ENCODE measurements around the gene CEBPB.

CEBPB gene

DNA sequence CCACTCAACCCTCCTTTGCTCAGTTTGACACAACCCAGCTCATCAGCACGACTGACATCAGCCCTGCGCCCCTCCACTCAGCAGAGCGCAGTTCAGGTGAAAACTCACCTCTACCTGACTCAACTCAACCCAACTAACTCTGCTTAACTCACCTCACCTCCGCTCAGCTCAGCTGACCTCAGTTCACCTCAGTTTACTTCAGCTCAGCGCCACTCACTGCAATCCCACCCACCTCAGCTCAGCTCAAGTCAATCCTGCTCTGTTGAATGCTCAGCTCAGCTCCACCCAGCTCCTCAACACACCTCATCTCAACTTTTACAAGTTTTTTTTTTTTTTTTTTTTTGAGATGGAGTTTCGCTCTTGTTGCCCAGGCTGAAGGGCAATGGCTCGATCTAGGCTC lies 39.6 kb downstream of the CEBPB start:
- DNase-seq = no peak

DNA sequence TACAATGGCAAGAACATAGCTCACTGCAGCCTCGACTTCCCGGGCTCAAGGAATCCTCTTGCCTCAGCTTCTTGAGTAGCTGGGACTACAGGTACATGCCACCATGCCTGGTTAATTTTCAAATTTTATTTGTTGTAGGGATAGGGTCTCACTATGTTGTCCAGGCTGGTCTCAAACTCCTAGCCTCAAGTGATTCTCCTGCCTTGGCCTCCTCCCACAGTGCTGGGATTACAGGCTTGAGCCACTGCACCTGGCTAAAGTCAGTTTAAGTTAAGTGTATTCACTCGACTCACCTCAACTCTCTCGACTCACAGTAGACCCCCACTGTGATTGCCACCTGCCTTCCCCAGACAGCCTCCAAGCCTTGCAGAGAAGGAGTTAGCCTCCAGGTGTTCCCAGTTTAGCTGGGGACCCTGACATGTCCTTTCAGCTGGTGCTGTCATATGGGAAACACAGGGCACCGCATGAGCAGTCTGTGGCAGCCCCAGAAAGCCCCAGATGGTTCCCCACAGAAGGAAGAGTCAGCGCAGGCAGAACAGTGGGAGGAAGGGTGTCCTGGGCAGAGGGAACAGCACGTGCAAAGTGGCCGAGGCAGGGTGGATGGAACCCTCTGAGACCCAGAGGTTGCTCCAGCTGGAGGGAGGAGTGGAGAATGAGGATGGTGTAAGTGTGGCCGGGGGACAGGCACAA lies 40.4 kb downstream of the CEBPB start:
- no peak for DNase-seq

DNA sequence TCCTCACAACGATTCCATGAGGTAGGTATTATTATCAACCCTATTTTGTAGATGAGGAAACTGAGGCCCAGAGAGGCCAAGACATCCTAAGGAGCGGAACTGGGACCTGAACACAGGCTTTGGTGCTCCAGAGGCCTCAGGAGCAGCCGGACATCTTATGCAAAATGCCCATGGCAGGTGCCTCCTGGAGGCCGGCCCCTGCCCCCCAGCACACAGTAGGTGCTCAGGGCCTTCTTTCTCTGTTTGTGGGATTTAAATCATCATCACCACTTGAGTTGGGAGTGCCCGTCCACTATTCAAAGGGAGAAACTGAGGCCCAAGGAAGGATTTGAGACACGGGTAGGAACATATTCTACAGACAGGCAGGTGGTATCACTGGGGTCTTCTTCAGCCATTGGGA lies 41.2 kb downstream of the CEBPB start:
- DNase-seq = no peak

DNA sequence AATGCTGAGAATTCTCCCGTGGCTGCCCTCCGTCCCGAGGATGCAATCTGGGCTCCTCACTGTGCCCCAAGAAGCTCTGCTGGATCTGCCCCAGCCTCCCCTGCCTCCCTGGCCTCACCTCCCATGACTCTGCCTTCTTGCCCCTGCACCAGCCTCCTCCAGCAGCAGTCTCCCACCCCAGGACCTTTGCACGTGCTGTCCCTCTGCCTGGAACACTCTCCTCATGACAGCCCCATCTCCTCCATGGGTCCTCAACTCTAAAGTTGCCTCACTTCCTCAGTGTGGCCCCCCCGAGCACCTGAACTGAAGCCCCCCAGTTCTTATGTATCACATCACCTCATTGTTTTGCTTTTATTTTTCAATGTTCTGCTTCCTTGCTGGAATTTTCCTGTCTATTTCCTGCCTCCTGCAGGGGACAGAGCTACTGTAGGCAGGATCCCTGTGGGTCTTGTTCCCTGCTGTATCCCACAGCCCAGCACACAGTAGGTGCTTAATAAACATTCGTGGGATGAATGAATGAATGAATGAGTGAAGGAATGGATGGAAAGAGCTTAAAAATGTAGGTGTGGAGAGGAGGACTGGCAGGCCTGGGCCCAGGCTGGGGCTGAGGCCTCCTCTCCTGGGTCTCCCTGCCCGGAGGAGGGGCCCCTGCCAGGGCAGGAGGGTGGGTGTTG lies 42.2 kb downstream of the CEBPB start:
- DNase-seq = no peak

DNA sequence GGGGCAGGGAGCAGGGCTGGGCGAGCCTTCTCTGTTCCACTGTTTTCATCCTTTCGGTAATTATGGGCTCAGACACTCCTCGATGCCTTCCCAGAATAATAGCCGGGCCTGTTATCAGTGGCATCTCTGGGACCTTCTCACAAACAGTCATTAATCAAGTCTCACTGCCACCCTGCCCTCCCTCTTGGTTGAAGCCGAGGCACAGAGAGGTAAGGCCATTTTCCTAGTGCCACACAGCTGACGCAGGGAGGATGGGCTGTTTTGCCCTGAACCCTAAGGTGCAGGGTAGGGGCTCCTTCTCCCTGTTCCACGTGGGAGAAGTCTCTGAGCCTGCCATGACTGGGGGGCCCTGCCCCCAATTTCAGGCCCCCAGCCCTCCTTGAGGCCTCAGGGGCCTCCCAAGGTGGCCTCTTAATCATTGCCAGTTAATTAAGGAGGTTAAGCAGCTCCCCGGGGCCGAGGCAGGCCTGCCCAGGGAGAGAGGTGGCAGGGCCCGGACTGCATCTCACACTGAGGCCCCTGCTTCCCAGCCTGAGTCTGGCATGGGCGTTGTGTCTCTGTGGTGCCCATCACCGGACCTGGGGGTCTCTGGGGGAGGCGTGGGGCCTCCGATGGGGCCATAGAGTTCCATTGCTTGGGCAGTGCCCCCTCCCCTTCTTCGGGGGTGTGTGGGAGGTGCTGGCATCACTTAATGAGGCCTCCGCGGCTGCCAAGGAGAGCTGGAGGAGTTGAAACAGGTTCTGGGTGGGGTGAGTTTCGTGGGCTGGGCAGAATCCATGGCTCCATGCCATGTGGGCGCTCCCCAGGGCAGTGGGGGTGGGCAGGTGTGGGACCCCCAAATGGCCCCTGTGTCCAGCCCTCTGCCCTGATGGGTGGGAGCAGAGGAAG lies 42.9 kb downstream of the CEBPB start:
- no peak for DNase-seq

DNA sequence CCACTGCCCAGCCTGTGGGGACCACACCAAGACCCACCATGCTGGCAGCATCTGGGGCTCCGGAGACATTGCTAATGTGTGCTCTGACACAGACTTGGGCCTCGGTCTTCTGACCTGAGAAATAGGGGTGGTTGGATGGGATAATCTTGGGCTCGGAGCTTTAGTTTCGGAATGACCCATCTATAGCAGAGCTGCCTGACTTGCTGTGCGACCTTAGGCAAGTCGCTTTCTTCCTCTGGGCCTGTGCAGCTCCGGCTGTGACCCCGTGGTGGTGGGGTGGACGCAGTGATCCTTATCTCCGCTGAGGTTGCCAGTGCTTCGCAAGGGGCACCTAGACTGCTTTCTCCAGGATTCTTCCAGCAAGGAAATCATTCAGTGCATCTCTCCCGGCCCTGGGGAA lies 43.7 kb downstream of the CEBPB start:
- DNase-seq = no peak

DNA sequence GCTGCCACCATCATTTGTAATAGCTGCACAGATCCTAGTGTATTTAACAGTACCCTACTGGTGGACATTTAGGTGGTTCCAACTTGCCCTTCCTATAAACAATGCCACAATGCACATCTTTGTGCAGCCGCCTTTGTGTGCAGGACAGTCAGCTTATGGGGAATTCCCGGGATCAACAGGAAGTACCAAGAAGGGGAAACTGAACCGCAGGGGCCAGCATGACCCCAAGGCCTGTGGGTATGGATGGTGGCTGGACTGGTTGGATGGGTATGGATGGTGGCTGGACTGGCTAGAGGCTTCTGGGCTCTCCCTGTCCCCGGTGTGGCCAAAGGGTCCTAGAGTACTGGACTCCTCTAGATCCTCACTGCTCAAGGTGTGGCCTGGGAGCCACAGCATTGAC lies 46.7 kb downstream of the CEBPB start:
- no peak for DNase-seq

DNA sequence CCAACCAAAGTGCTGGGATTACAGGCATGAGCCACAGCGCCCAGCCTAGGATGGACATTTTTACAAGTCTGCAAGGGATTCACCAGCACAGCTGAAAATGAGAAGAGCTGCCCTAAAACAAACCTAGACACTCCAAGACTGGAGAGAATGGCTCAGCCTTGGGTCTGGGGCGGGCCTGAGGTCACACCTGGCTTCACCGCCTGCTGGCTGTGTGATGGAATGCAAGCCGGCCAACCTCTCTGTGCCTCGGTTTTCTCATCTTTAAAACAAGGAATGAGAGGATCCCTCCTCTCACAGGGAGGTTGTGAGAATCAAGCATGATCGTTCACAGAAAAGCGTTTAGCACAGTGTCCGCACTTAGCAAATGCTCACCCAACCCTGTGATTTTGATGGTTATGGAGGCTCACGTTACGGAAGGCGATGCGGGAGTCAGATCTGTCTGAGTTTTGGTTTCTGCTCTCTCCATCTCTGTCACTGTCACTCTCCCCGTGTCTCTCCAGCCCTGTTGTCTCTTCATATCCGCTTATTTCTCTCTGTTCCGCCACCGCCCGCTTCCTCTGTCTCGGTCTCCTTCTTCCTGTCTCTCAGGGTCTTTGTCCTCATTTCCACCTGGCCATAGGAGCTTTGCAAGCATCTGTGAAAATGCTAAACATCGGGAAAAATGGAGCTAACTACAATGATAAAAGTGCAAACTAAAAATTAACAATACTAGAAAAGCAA lies 47.6 kb downstream of the CEBPB start:
- no peak for DNase-seq

DNA sequence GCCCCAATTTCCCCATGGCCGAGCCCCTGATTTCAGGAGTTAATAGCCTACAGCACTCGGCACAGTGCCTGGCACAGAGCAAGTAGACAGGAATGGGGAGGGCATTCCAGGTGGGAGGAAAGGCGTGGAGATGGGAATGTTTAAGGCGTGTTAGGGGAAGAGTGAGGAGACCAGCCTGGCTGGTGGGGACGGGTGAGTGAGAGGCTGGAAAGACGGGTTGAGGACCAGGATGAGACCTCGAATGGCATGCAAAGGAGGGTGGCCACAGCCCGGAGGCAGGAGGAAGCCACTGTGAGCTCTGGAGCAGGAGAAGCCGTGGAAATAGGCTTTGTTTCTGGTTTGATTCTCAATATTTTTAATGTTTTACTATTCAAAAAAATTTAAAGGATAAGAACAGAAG lies 49.5 kb downstream of the CEBPB start:
- no peak for DNase-seq

DNA sequence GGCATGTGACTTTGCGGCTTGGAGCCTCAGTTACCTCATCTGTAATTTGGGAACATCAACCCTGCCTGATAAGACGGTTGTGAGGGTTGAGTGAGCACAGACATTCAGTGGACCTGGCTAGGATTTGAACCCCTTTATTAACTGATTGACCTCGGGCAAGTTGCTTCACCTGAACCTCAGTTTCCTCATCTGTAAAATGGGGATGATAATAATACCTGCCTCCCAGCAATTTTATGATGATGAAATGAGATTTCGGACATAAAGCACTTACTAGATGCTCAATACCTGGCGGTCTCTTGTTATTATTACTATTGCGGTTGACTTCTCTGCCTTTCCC lies 51.5 kb downstream of the CEBPB start:
- no peak for DNase-seq

Data from NK-92 treated with Interleukin-12 subunit alpha and Interleukin-12 subunit beta, amount 100 ng/mL, for 24 hours (cell line).